ENCODE measurements around the gene MAP3K6.

MAP3K6 gene

DNA sequence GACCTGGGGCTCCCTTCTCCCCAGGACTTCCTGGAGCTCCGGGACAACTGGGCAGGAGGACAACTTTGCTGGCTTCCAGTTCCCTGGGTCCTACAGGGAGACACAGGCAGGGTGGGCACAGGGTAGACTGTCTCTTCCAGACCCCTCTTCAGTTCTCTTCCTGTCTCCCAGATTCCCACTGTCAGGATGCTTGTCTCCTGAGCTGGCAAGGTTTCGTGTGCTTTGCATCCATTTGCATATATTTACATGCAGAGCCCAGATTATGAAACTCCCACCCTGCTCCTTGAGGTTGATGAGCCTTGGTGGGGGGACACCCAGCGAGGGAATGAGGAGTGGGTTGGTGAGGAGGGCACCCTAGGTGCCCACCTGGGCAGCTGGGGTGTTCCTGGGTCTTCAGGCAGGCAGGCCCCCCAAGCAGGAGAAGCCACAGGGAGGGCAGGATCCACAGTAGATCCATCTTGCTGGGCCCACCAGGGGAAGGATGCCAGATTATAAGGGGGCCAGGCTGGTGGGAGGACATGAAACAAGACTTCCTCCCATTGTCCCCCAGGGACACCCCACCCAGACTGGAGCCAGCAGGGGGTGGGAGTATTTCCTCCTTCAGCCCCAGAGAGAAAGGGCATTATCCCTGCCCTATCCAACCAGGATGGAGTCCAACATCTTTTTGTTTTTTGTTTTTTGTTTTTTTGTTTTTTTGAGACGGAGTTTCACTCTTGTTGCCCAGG, 7.8 kb upstream of the MAP3K6 start, which contains the start of gene FCN3:
TSS of gene FCN3 (minus strand) at position 463 of the 725 bp plus-strand sequence. CDS start at position 457, 6 bp downstream.
- no peak for DNase-seq (ENCODE audit: low read depth)

- no peak for DNase-seq (ENCODE audit: low read depth)
Observed at GRCh38 chr1:27372808-27373690, 6.3 kb upstream of the MAP3K6 start.

- DNase-seq (ENCODE audit: low read depth) = no peak
Observed at GRCh38 chr1:27372022-27372807, 5.5 kb upstream of the MAP3K6 start.

GRCh38 chr1:27368869-27369582, 2.3 kb upstream of the MAP3K6 start:
- DNase-seq (ENCODE audit: low read depth) = no peak

GRCh38 chr1:27367160-27367650, 444 bp upstream of the MAP3K6 start:
- no peak for DNase-seq (ENCODE audit: low read depth)

DNA sequence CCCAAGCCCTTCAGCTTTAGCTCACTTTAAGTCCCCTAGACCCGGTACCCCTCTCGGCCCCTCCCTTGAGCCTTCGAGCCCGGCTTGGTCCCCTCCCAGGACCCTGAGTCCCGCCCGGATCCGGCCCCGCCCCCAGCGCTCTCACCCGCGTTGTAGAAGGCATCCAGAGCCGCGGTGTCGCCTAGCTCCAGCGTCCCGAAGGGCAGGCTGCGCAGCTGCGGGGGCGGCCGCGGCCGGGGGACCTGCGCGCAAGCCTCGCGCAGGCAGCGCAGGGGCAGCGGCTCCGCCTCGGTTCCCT, 699 bp downstream of the MAP3K6 start:
- no peak for DNase-seq (ENCODE audit: low read depth)

GRCh38 chr1:27365372-27366112, 1.2 kb downstream of the MAP3K6 start:
- DNase-seq (ENCODE audit: low read depth) = peak; percentile 78

DNA sequence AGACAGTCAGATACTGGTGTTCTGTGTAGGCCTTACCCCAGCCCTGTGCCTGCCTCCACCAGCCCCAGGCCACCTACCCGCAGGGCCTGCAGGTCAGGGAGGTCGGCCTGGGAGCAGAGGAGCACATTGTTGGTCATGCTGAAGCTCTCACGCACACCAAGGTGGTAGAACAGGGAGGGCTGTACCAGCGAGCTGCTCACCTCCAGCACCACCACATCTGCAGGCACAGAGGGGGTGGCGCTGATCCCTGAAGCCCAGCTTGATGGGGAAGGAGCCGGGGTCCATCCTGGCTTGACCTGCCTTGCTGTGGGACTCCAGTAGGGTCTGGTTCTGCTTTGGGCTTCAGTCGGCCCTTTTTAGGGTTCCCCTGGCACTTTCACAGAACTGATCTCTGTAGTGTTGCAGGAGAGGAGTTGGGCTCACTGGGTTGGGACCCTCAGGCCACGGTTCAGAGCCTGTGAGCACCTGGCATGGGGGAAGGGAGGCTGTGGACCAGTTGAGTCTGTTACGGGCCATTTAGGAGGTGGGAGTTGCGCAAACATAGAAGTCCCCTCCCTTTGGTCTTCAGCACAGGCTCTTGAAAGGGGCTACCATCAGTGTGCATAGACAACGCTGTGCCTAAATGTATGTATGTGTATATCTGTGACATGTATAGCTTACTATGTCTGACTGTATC, 1.9 kb downstream of the MAP3K6 start:
- no peak for DNase-seq (ENCODE audit: low read depth)

DNA sequence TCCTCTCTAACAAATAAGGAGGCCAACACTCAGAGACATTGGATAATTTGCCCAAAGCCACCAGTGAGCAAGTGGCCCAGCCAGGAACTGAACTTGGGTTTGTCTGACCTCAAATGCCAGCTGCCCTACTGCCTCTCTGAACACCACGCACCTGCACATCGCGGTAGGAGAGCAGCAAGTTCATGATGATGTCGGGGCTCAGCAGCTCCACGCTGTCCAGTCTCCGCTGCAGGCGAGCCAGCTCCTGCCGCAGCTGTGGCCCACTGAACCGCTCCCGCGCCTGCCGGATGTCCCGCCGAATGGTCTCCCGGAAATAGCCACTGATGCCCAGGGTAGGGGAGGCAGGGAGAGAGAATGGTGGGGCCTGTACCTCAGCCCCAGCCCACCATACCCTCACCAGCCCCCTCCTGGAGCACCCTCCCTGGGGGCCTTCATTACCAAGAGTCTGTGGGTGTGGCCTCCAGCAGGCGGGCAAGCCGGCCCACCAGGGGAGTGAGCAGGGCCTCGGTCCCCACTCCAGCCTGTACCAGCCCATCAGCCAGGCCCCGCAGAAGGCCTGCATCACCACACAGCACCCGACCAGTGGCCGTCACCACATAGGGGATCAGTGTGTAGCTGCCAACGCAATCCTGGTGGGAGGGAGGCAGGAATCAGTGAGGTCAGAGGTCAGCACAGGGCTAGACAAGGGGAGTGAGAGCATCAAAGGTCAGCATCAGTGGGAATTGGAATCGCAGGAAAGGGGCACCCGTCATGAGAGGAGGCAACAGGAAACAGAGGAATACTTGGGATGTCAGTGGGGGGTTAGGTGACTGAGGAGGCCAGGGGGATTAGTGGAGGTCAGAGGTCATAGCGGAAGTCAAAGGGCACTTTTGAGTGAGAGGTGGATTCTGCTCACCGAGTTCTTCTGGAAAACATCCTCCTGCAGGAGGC, 2.7 kb downstream of the MAP3K6 start:
- no peak for DNase-seq (ENCODE audit: low read depth)

GRCh38 chr1:27361553-27361952, 5.2 kb downstream of the MAP3K6 start:
- DNase-seq (ENCODE audit: low read depth) = no peak

DNA sequence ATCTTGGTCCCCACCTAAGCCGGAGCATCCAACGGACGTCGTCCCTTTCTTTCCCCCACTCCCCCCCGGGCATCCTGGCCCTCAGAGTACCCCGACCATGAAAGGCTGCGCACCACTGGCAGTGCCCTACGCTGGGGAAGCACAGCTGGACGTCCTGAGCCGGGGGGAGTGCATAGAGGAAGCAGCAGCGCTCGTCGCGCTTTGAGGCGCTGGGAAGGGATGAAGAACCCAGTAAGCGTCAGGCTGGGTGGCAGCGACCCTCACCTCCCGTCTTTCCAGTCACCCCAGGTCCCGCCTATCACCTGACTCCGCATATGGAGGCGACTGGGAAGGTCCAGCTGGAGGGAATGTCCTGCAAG, 5.7 kb downstream of the MAP3K6 start:
- no peak for DNase-seq (ENCODE audit: low read depth)

DNA sequence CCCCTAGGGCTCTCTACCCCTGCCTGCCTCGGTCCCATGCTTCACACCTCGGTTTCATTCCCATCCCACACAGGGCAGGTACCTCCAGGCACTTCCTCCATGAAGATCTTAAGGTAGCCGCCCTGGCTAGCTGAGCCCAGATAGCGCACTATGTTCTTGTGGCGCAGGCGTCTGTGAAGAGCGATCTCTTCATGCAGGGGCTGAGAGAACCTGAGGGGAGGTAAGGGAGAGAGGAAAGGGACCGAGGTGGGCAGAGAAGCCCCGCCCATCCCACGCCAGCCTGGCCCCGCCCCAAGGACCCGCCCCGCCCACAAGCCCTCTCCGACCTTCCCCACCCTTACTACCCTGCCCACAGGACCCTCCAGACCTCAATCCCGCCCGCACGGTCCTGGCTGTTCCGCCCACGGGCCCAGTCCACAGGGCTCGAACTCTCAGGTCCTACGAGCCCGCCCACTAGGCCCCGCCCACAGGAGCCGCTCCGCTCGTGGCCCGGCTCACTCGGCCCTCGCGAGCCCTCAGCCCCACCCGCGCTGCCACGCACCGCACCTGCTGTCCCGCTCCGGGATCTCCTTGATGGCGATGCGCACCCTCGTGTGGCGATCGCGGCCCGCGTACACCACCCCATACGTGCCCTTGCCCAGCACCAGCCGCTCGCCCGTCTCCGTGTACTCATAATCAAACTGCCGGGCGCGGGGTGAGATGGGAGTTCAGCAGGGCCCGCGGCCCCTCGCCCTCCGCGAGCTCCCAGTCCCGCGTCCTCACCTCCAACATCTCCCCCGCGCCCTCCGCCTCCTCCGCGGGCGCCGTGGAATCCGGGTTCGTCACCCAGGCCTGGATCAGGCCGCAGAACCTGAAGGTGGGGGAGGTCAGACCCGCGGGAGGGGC, 6.4 kb downstream of the MAP3K6 start:
- no peak for DNase-seq (ENCODE audit: low read depth)

- DNase-seq (ENCODE audit: low read depth) = no peak
Observed at GRCh38 chr1:27359822-27360158, 7.0 kb downstream of the MAP3K6 start.

- DNase-seq (ENCODE audit: low read depth) = no peak
Observed at GRCh38 chr1:27358928-27359313, 7.8 kb downstream of the MAP3K6 start.

- DNase-seq (ENCODE audit: low read depth) = no peak
Observed at GRCh38 chr1:27358038-27358927, 8.5 kb downstream of the MAP3K6 start.

- DNase-seq (ENCODE audit: low read depth) = no peak
Observed at GRCh38 chr1:27357281-27358037, 9.3 kb downstream of the MAP3K6 start.
